AG04450 (cell line): ENCODE results near the gene HAVCR1. TPM values are rescaled to one million over a fixed set of nuclear protein-coding genes. Genes with fewer than 3 reads are reported as not detected.
"Not testable (repeated sequence)": the region's sequence is repeated elsewhere in the genome, so short reads cannot be mapped to it uniquely, and the experiment has no call there.

Source experiments
- CTCF ChIA-PET: fragments of 300-600, 350-600 bp; formaldehyde crosslinking; extraction: SDS; loops from one replicate; lab custom pipeline; 2022; ENCODE audit warnings: antibody characterized with exemption, inconsistent platforms; lab: Charles Lee
- POLR2A ChIA-PET: fragments of 350-600 bp; formaldehyde crosslinking; extraction: SDS; loops from one replicate; lab custom pipeline; 2021; ENCODE audit warnings: antibody characterized with exemption, inconsistent platforms; lab: Yijun Ruan, JAX
- DNase-seq: peaks from one replicate; pipeline ENCODE4 v3.0.0-alpha.2; 2011; ENCODE audit warnings: low read depth, low spot score
- H3K27ac ChIP-seq: one replicate; pipeline ENCODE4 v1.5.1; 2012; ENCODE audit warnings: low read depth, low read length, control low read depth
- H3K27me3 ChIP-seq: one replicate; pipeline ENCODE4 v1.6.0; 2012; ENCODE audit warnings: low read length; ENCODE audit not compliant: control insufficient read depth, insufficient read depth
- H3K4me3 ChIP-seq: 2 replicates; pipeline ENCODE4 v1.5.1; 2011; ENCODE audit warnings: mild to moderate bottlenecking, low read depth, low read length, control low read depth
- H3K9me3 ChIP-seq: 2 replicates; pipeline ENCODE4 v1.5.1; 2012; ENCODE audit warnings: low read length; ENCODE audit not compliant: control insufficient read depth, insufficient read depth
- polyA plus RNA-seq: library from polyadenylated mRNA; depleted of rRNA; stranded (reverse); fragments of >200 nt; gene quantifications from 2 replicates; pipeline ENCODE4 v1.2.3, GENCODE V29; 2011
- TF ChIP-seq, protein P1 (sequence below): IDR thresholded peaks from 2 replicates; pipeline ENCODE4 v1.5.1; 2011; ENCODE audit warnings: low read depth, low read length, control low read depth, inconsistent platforms

The HAVCR1 gene
- polyA plus RNA-seq, 1 experiment = 0.29 TPM

DNA sequence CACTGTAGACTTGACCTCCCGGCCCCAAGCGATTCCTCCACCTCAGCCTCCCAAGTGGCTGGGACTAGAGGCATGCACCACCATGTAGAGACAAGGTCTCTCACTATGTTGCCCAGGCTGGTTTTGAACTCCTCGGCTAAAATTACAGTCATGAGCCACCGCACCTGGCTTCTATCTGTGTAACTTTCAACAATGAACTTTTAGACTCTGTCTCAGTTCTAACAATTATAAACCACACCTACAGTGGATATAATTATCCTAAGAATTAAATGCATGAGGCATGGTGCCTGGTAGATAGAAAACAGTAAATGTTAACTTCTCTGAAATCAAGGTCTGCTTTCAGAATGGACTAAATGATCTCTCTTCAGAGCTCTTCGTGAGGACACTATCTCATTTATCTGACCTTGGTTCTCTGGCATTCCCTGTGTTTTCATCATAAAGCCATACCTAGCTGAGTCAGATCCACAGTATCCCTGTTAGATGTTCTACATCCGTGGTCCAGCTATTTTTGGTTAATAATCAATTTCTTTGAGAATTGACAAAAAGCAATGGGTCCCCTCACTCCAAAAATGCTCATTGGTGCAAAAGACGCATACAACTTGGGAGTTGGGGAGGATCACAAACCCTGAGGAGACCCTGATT is 7.2 kb downstream of the HAVCR1 start:
- H3K4me3 ChIP-seq = no peak overlapping the region
- ChIA-PET POLR2A (no interaction called here), CTCF (no interaction called here)
- DNase-seq = no peak
- peaks cover 4% of the 10 kb centered on the region for H3K9me3 ChIP-seq
- TF ChIP-seq, protein P1, sequence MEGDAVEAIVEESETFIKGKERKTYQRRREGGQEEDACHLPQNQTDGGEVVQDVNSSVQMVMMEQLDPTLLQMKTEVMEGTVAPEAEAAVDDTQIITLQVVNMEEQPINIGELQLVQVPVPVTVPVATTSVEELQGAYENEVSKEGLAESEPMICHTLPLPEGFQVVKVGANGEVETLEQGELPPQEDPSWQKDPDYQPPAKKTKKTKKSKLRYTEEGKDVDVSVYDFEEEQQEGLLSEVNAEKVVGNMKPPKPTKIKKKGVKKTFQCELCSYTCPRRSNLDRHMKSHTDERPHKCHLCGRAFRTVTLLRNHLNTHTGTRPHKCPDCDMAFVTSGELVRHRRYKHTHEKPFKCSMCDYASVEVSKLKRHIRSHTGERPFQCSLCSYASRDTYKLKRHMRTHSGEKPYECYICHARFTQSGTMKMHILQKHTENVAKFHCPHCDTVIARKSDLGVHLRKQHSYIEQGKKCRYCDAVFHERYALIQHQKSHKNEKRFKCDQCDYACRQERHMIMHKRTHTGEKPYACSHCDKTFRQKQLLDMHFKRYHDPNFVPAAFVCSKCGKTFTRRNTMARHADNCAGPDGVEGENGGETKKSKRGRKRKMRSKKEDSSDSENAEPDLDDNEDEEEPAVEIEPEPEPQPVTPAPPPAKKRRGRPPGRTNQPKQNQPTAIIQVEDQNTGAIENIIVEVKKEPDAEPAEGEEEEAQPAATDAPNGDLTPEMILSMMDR = no peak
- no peak overlapping the region for H3K27ac ChIP-seq
- H3K27me3 ChIP-seq = no peaks in the 10 kb centered on the region

DNA sequence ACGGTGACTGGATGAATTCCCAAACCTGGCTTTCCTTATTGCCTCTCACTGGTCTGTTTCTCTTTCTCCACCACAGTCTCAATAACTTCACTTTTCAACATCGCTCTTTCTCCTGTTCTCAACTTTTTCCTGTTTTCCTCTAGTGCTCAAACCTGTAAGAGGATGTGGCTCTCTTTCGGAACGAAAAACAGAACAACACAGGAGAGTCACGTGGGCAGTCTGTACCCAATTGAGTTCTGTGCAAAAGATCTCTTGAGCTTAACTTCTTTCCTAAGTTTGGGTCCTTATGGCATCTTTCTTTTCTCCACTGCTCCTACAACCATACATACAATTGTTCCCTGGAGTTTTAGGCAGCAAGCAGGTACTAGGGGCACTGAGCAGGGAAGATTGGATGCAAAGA is 8.9 kb downstream of the HAVCR1 start:
- ChIA-PET POLR2A (no interaction called here), CTCF (no interaction called here)
- H3K9me3 ChIP-seq = no peaks in the 10 kb centered on the region; the same call in none of the 2 replicates
- H3K4me3 ChIP-seq = no peak overlapping the region
- no peak overlapping the region for H3K27ac ChIP-seq
- no peaks in the 10 kb centered on the region for H3K27me3 ChIP-seq
- TF ChIP-seq, protein P1 = no peak
- DNase-seq = no peak

DNA sequence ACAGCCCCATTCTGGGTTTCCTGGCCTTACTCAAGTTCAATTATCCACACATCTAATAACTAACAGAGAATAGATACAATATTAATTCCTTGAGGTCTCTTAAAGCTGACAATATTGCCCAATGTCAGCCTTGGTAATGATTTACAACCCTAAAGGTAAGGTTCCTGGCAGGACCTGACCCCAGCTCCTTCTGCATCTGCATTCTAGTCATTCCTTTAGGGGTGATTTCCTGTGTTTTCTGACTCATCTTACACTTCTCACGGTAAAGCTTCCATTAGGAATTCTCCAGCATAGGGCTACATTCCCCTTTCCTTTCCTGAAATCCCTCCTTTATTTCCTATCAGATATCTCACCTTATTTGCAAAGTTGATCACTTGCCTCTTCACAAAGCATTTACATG is 9.3 kb downstream of the HAVCR1 start:
- H3K27ac ChIP-seq = no peak overlapping the region
- no peak overlapping the region for H3K4me3 ChIP-seq
- TF ChIP-seq, protein P1 = no peak
- no peaks in the 10 kb centered on the region for H3K27me3 ChIP-seq
- ChIA-PET CTCF (no interaction called here), POLR2A (no interaction called here)
- no peak for DNase-seq
- H3K9me3 ChIP-seq = no peaks in the 10 kb centered on the region; the same call in none of the 2 replicates

DNA sequence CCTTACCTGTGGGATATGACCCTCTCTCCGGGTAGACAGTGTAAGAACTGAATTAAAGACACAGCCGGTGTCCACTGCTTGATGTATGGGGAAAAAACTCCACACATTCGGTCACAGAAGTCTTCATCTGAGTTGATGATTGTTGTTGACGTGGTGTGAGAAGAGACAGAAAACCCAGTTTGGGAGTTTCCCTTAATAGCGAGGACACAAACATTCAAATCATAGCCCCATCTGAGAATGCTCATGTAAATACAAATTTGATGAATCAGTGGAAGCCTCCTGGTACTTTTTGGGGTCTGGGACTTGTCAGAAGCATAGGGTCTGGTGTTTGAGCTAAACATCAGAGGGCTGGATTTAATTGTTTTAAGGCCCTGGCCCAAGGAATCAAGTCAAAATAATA is 11.0 kb downstream of the HAVCR1 start:
- H3K9me3 ChIP-seq = no peaks in the 10 kb centered on the region; the same call in 1 of the 2 replicates
- TF ChIP-seq, protein P1 = no peak
- no peak overlapping the region for H3K4me3 ChIP-seq
- no peak for DNase-seq
- ChIA-PET POLR2A (no interaction called here), CTCF (no interaction called here)
- no peaks in the 10 kb centered on the region for H3K27me3 ChIP-seq
- no peak overlapping the region for H3K27ac ChIP-seq

DNA sequence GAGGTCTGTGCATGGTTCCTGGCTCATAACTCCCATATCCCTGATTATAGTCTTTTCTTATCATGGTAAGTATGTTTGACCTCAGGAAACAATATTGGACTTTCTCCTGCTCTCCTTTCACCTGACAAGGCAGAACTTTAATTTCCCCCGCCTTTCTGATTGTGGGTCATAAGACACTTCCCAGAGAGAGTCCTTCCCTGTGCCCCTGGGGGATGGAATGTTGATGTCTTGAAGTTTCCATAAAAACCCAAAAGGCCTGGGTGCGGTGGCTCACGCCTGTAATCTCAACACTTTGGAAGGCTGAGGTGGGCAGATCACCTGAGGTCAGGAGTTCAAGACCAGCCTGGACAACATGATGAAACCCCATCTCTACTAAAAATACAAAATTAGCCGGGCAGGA is 11.9 kb downstream of the HAVCR1 start:
- H3K27ac ChIP-seq, H3K4me3 ChIP-seq, CTCF ChIA-PET, H3K9me3 ChIP-seq, POLR2A ChIA-PET, DNase-seq, H3K27me3 ChIP-seq: not testable (repeated sequence)

DNA sequence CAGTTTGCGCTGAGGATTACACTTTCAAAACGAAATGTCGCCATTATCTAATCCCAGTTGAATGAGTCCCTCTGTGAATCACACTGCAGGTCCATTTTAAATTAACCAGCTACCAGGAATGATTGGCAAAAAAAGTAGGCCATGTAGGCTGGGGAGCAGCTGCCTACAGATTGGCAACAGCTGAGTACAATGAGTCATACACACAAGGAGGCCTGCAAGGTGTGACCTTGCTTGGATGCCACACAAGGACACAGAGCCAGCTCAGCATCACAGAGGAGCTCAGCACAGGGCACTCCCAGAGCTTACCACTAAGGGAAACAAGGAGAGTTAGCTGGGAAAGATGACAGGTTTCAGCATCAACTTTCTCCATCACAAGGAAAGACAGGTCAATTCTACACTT is 12.9 kb downstream of the HAVCR1 start:
- TF ChIP-seq, protein P1 = no peak
- POLR2A ChIA-PET = no interaction called here

More for the DNA sequence above, 12.9 kb downstream of the HAVCR1 start:
- no peak for DNase-seq
- no peaks in the 10 kb centered on the region for H3K27me3 ChIP-seq
- H3K9me3 ChIP-seq = peaks cover 2% of the 10 kb centered on the region
- CTCF ChIA-PET = no interaction called here
- H3K27ac ChIP-seq = no peak overlapping the region
- H3K4me3 ChIP-seq = no peak overlapping the region
